ENCODE results near the gene SDCCAG8. TPM values are rescaled to one million over a fixed set of nuclear protein-coding genes. Genes with fewer than 3 reads are reported as not detected.

SDCCAG8 gene
- total RNA-seq, 4 donors from 2014 or later: 24.5 to 52.7 (median 31.7) TPM

DNA sequence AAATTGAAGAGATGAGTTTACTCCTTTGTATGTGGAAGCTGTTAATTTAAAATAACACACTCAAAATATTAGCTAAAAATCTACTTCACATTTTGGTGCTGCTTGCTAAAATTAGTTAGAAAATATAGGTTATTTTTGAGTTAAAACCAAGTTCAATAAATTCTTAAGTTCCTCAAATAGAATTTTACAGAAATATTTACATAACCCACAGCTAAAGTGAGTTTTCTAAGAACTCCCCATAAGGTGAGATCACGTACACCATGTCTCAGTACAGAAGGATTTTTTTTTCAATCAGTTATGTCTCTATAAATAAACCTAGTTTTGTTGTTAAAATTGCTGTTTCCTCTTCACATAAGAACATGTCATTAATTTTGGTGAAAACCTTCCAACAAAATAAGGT is 108.0 kb downstream of the SDCCAG8 start:
- no peak for DNase-seq (ENCODE audit: extremely low spot score)
- peaks cover 0 to 25% (median 18%) of the 10 kb centered on the region in 4 donors for H3K36me3 ChIP-seq
- 95% methylated on average over 1 of the region's 1 CpG for WGBS
- no peaks in the 10 kb centered on the region for H3K4me1 ChIP-seq
- TF ChIP-seq, protein P1, sequence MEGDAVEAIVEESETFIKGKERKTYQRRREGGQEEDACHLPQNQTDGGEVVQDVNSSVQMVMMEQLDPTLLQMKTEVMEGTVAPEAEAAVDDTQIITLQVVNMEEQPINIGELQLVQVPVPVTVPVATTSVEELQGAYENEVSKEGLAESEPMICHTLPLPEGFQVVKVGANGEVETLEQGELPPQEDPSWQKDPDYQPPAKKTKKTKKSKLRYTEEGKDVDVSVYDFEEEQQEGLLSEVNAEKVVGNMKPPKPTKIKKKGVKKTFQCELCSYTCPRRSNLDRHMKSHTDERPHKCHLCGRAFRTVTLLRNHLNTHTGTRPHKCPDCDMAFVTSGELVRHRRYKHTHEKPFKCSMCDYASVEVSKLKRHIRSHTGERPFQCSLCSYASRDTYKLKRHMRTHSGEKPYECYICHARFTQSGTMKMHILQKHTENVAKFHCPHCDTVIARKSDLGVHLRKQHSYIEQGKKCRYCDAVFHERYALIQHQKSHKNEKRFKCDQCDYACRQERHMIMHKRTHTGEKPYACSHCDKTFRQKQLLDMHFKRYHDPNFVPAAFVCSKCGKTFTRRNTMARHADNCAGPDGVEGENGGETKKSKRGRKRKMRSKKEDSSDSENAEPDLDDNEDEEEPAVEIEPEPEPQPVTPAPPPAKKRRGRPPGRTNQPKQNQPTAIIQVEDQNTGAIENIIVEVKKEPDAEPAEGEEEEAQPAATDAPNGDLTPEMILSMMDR (IDR thresholded peaks at IDR 0.05): no peak
- TF ChIP-seq POLR2A (IDR thresholded peaks at IDR 0.05; ENCODE audit: low read depth) (no peak), EP300 (IDR thresholded peaks at IDR 0.05) (no peak), POLR2AphosphoS5 (IDR thresholded peaks at IDR 0.05) (no peak)
- no peaks in the 10 kb centered on the region for H3K27me3 ChIP-seq
- intact Hi-C loops (cut with DNase I): no loop called here
- no peak overlapping the region for H3K27ac ChIP-seq (replicated peaks in 1 of 4)
- H3K4me3 ChIP-seq: no peak overlapping the region
- no peaks in the 10 kb centered on the region for H3K9me3 ChIP-seq

- H3K27me3 ChIP-seq: no peaks in the 10 kb centered on the region
- TF ChIP-seq EP300 (IDR thresholded peaks at IDR 0.05) (no peak), POLR2AphosphoS5 (IDR thresholded peaks at IDR 0.05) (no peak), POLR2A (IDR thresholded peaks at IDR 0.05; ENCODE audit: low read depth) (no peak)
- TF ChIP-seq, protein P1 (IDR thresholded peaks at IDR 0.05): no peak
- H3K4me1 ChIP-seq: no peaks in the 10 kb centered on the region
- no peak for DNase-seq (ENCODE audit: extremely low spot score)
- 98% methylated on average over 2 of the region's 2 CpGs for WGBS
- H3K36me3 ChIP-seq: peaks cover 0 to 25% (median 18%) of the 10 kb centered on the region in 4 donors
- H3K9me3 ChIP-seq: no peaks in the 10 kb centered on the region
- H3K4me3 ChIP-seq: no peak overlapping the region
- H3K27ac ChIP-seq (replicated peaks in 1 of 4): no peak overlapping the region
- intact Hi-C loops (cut with DNase I): no loop called here
These were observed 108.5 kb downstream of the SDCCAG8 start for GRCh38 chr1:243364330-243364729.

- peaks cover 0 to 25% (median 18%) of the 10 kb centered on the region in 4 donors for H3K36me3 ChIP-seq
- H3K27ac ChIP-seq (replicated peaks in 1 of 4): no peak overlapping the region
- 93% methylated on average over 8 of the region's 8 CpGs for WGBS
- H3K27me3 ChIP-seq: no peaks in the 10 kb centered on the region
- H3K4me1 ChIP-seq: no peaks in the 10 kb centered on the region
- no peaks in the 10 kb centered on the region for H3K9me3 ChIP-seq
- H3K4me3 ChIP-seq: no peak overlapping the region
- TF ChIP-seq, protein P1 (IDR thresholded peaks at IDR 0.05): no peak
- TF ChIP-seq POLR2AphosphoS5 (IDR thresholded peaks at IDR 0.05): no peak
- TF ChIP-seq POLR2A (IDR thresholded peaks at IDR 0.05; ENCODE audit: low read depth): no peak
- no peak for TF ChIP-seq EP300 (IDR thresholded peaks at IDR 0.05)
- DNase-seq (ENCODE audit: extremely low spot score): no peak
- intact Hi-C loops (cut with DNase I): no loop called here
These were observed 109.0 kb downstream of the SDCCAG8 start for GRCh38 chr1:243364866-243365265.

- no peaks in the 10 kb centered on the region for H3K4me1 ChIP-seq
- DNase-seq (ENCODE audit: extremely low spot score): no peak
- H3K27me3 ChIP-seq: no peaks in the 10 kb centered on the region
- intact Hi-C loops (cut with DNase I): no loop called here
- no peak overlapping the region for H3K27ac ChIP-seq (replicated peaks in 1 of 4)
- H3K36me3 ChIP-seq: peaks cover 0 to 9% (median 6%) of the 10 kb centered on the region in 4 donors
- no peak overlapping the region for H3K4me3 ChIP-seq
- no peaks in the 10 kb centered on the region for H3K9me3 ChIP-seq
- TF ChIP-seq EP300 (IDR thresholded peaks at IDR 0.05) (no peak), POLR2A (IDR thresholded peaks at IDR 0.05; ENCODE audit: low read depth) (no peak), POLR2AphosphoS5 (IDR thresholded peaks at IDR 0.05) (no peak)
- TF ChIP-seq, protein P1 (IDR thresholded peaks at IDR 0.05): no peak
These were observed 111.5 kb downstream of the SDCCAG8 start for GRCh38 chr1:243367314-243367713.

- intact Hi-C loops (cut with DNase I): no loop called here
- Histone ChIP-seq H3K27ac (replicated peaks in 1 of 4) (no peak overlapping the region), H3K27me3 (no peaks in the 10 kb centered on the region), H3K4me3 (no peak overlapping the region), H3K9me3 (peaks cover 0 to 5% (median 2%) of the 10 kb centered on the region in 4 donors), H3K36me3 (peaks cover 0 to 11% (median 4%) of the 10 kb centered on the region in 4 donors), H3K4me1 (no peaks in the 10 kb centered on the region)
- TF ChIP-seq POLR2A (IDR thresholded peaks at IDR 0.05; ENCODE audit: low read depth) (no peak), POLR2AphosphoS5 (IDR thresholded peaks at IDR 0.05) (no peak), EP300 (IDR thresholded peaks at IDR 0.05) (no peak)
- TF ChIP-seq, protein P1 (IDR thresholded peaks at IDR 0.05): no peak
- WGBS: 96% methylated on average over 4 of the region's 4 CpGs
- DNase-seq (ENCODE audit: extremely low spot score): no peak
These were observed 118.6 kb downstream of the SDCCAG8 start for GRCh38 chr1:243374412-243374811.

All from esophagus muscularis mucosa (tissue), 4 donors.